Ishikawa (cell line): Measurements from ENCODE around the gene NPC1.
A peak's percentile ranks its signal among the peaks of the same experiment; 100 is the strongest.

ENCODE experiments used
- EGR1 ChIP-seq: IDR thresholded peaks from 2 replicates; pipeline ENCODE4 v1.6.1; 2012
- EP300 ChIP-seq: IDR thresholded peaks from 2 replicates; pipeline ENCODE4 v1.6.1; 2012; ENCODE audit warnings: borderline replicate concordance
- FOXM1 ChIP-seq: IDR thresholded peaks from 2 replicates; pipeline ENCODE4 v1.6.1; 2012; ENCODE audit warnings: low read depth, borderline replicate concordance
- MAX ChIP-seq: IDR thresholded peaks from 2 replicates; pipeline ENCODE4 v1.6.1; 2012
- NFIC ChIP-seq: IDR thresholded peaks from 2 replicates; pipeline ENCODE4 v1.6.1; 2012
- REST ChIP-seq: IDR thresholded peaks from 2 replicates; pipeline ENCODE4 v1.6.1; 2012; ENCODE audit warnings: low read depth, mild to moderate bottlenecking
- TAF1 ChIP-seq: IDR thresholded peaks from 2 replicates; pipeline ENCODE4 v1.6.1; 2012; ENCODE audit warnings: low read depth, mild to moderate bottlenecking

- no peak for TF ChIP-seq REST
- TF ChIP-seq FOXM1, result no peak
- no peak for TF ChIP-seq EGR1
- TF ChIP-seq NFIC, result no peak
- TF ChIP-seq MAX, result peak; percentile 50; the same call in 1 of the 2 replicates
- no peak for TF ChIP-seq TAF1
- TF ChIP-seq EP300, result no peak
Measured at GRCh38 chr18:23631746-23632145, 45.4 kb upstream of the NPC1 start.
